SW480 (cell line): Measurements from ENCODE around the gene ZNF157.

ENCODE experiments used
- DNase-seq: peaks from one replicate; pipeline ENCODE4 v3.0.0-alpha.2; 2016; ENCODE audit warnings: low spot score

Gene ZNF157

DNA sequence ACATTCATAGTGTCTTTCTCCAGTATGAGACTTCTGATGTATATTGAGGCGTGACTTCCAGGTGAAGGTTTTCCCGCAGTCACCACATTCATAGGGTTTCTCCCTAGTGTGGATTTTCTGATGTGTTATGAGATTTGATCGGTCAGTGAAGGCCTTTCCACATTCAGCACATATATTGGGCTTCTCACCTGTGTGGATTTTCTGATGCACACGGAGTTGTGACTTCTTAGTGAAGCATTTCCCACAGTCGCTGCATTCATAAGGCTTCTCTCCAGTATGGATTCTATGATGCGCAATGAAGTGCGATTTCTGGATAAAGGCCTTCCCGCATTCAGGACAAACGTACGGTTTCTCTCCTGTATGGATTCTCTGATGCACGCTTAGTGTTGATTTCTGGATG, 77.2 kb downstream of the ZNF157 start:
- no peak for DNase-seq

DNA sequence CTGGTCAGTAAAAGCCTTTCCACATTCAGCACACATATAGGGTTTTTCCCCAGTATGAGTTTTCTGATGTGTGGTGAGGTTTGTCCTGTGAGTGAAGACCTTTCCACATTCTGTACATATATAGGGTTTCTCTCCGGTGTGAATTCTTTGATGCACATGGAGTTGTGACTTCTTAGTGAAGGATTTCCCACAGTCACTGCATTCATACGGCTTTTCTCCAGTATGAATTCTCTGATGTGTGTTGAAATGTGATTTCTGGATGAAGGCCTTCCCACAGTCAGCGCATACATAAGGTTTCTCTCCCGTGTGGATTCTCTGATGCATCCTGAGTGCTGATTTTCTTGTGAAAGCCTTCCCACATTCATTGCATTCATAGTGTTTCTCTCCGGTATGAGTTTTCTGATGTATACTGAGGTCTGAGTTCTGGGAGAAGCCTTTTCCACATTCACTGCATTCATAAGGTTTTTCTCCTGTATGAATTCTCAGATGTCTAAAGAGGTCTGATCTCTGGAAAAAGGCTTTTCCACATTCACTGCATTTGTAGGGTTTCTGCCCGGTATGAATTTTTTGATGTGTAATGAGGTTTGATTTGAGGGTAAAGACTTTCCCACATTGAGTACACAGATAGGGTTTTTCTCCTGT, 77.9 kb downstream of the ZNF157 start:
- DNase-seq = no peak

DNA sequence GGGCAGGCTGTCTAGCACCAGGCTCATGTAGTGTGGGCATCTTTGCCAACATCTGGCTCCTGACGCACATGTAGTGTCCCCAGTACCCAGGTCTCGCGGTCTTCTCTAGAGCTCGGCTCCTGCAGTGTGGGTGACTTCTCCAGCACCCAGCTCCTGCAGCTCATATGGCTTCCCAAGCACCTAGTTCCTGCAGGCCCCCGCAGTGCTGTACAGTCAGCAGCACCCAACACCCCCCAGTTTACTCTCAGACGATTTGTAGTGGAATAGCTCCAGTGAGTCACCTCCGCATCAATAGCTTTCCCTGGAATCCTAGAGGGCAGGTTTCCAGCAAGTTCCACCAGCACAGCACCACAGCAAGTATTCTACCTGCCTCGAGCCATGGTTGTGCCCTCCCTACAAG, 81.7 kb downstream of the ZNF157 start:
- no peak for DNase-seq

DNA sequence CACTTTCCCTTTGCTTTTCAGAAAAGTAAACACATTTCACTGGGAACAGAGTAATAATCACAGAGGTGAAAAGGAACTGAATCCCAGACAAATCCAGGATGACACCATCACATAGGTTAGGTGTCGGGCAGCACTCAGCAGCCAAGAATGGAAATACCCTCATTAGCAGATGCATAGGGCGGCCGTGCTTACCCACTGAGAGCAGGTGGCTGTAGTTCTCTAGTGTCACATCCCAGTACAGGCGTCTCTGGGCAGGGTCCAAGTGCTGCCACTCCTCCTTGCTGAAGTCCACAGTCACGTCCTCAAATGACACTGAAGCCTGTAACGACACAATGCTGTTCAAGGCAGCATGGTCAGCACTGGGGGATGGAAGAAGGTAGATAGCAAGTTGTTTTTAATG, 85.7 kb downstream of the ZNF157 start:
- DNase-seq = no peak

DNA sequence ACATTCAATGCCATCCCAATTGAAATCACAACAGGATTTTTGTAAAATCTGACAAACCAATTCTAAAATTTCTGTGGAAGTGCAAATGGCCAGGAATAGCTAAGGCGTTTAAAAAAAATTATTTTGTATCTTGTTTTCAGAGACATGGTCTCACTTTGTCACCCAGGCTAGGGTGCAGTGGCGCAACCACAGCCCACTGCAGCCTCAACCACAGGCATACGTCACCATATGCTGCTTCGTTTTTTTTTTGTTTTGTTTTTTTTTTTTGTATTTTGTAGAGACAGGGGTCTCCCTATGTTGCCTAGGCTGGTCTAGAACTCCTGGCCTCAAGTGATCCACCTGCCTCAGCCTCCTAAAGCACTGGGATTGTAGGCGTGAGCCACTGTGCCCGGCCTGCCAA, 88.2 kb downstream of the ZNF157 start:
- no peak for DNase-seq

GRCh38 chrX:47460561-47460960, 90.2 kb downstream of the ZNF157 start:
- DNase-seq = no peak
